HepG2 (cell line): Measurements from ENCODE around the gene TM9SF3. TPM values are rescaled to one million over a fixed set of nuclear protein-coding genes. Genes with fewer than 3 reads are reported as not detected.

Experiments used
- CHD2 ChIP-seq: IDR thresholded peaks from 2 replicates; pipeline ENCODE4 v1.6.1; 2011; ENCODE audit warnings: low read depth, low read length, improper control_type of control experiment
- ERF ChIP-seq: IDR thresholded peaks from 2 replicates; pipeline ENCODE4 v1.6.1; 2018; ENCODE audit warnings: missing biosample characterization, missing genetic modification reagents
- ISL2 ChIP-seq: sonication (generic); formaldehyde crosslinking; IDR thresholded peaks from 2 replicates; pipeline ENCODE4 v1.5.0; 2020; ENCODE audit warnings: missing genetic modification reagents
- KDM1A ChIP-seq: IDR thresholded peaks from 2 replicates; pipeline ENCODE4 v1.6.1; 2016; ENCODE audit warnings: missing compliant biosample characterization
- MAFG ChIP-seq: sonication (generic); formaldehyde crosslinking; IDR thresholded peaks from 2 replicates; pipeline ENCODE4 v1.5.1; 2020; ENCODE audit warnings: mild to moderate bottlenecking, missing genetic modification reagents
- NKX3-1 ChIP-seq: sonication (generic); formaldehyde crosslinking; IDR thresholded peaks from 2 replicates; pipeline ENCODE4 v1.5.0; 2020; ENCODE audit warnings: missing genetic modification reagents
- PITX1 ChIP-seq: sonication (generic); formaldehyde crosslinking; IDR thresholded peaks from 2 replicates; pipeline ENCODE4 v1.5.1; 2020; ENCODE audit warnings: mild to moderate bottlenecking, missing genetic modification reagents
- REL ChIP-seq: sonication (generic); formaldehyde crosslinking; conservative IDR thresholded peaks from 2 replicates; pipeline ENCODE4 v1.8.0; 2022; ENCODE audit warnings: mild to moderate bottlenecking, missing genetic modification reagents, moderate library complexity
- SP1 ChIP-seq, 2 experiments: fragments of 450-650 bp in 1 of 2; sonication (generic) in 1 of 2; formaldehyde crosslinking in 1 of 2; IDR thresholded peaks; 2 replicates each; pipeline versions ENCODE4 v1.4.0 to v1.6.1; 2016 to 2020; ENCODE audit warnings: missing genetic modification reagents in 1 of 2
- ZFX ChIP-seq: sonication (generic); formaldehyde crosslinking; IDR thresholded peaks from 2 replicates; pipeline ENCODE4 v1.4.0; 2020; ENCODE audit warnings: mild to moderate bottlenecking, low read depth, missing genetic modification reagents, moderate library complexity
- ZNF558 ChIP-seq: sonication (generic); formaldehyde crosslinking; IDR thresholded peaks from 2 replicates; pipeline ENCODE4 v1.9.0; 2022; ENCODE audit warnings: mild to moderate bottlenecking, missing genetic modification reagents, borderline replicate concordance
- ZNF790 ChIP-seq: sonication (generic); formaldehyde crosslinking; IDR thresholded peaks from 2 replicates; pipeline ENCODE4 v1.8.0; 2022; ENCODE audit warnings: missing genetic modification reagents, mild to moderate bottlenecking, borderline replicate concordance
- ZNF841 ChIP-seq: sonication (generic); formaldehyde crosslinking; IDR thresholded peaks from 2 replicates; pipeline ENCODE4 v1.8.1; 2023; ENCODE audit warnings: missing genetic modification reagents, borderline replicate concordance
- polyA plus RNA-seq, 8 experiments: library from polyadenylated mRNA; depleted of rRNA in 3 of 8; stranded (reverse) in 7 of 8; unstranded in 1 of 8; fragments of >200 nt; fragmentation: Illumina TruSeq in 4 of 8; extraction: Trizol in 4 of 8; gene quantifications; 2 replicates each; pipeline versions ENCODE4 v1.2.1 to v1.2.3, GENCODE V29; 2011 to 2016; ENCODE audit warnings: low read depth in 4 of 8, missing spikeins in 1 of 8, mixed read lengths in 1 of 8; ENCODE audit not compliant: insufficient read depth in 1 of 8
- total RNA-seq, 5 experiments: library from RNA; depleted of rRNA; stranded (reverse); fragments of >200 nt; fragmentation: Illumina TruSeq; extraction: Trizol; gene quantifications; 2 replicates each; pipeline ENCODE4 v1.2.3, GENCODE V29; 2016; ENCODE audit warnings: low read depth in 1 of 5
- TF ChIP-seq, protein P1 (sequence below): sonication (generic); formaldehyde crosslinking; IDR thresholded peaks from 2 replicates; pipeline ENCODE4 v1.4.0; 2020; ENCODE audit warnings: missing genetic modification reagents
- TF ChIP-seq, protein P2 (sequence below): sonication (generic); formaldehyde crosslinking; IDR thresholded peaks from 2 replicates; pipeline ENCODE4 v1.5.1; 2020; ENCODE audit warnings: mild to moderate bottlenecking, missing genetic modification reagents, moderate library complexity

Gene TM9SF3
- total and polyA plus RNA-seq, 2 of the 13 experiments (the other 11 are each of a cell fraction or from before 2014, with no cell fraction given): 43.8 to 120 TPM

DNA sequence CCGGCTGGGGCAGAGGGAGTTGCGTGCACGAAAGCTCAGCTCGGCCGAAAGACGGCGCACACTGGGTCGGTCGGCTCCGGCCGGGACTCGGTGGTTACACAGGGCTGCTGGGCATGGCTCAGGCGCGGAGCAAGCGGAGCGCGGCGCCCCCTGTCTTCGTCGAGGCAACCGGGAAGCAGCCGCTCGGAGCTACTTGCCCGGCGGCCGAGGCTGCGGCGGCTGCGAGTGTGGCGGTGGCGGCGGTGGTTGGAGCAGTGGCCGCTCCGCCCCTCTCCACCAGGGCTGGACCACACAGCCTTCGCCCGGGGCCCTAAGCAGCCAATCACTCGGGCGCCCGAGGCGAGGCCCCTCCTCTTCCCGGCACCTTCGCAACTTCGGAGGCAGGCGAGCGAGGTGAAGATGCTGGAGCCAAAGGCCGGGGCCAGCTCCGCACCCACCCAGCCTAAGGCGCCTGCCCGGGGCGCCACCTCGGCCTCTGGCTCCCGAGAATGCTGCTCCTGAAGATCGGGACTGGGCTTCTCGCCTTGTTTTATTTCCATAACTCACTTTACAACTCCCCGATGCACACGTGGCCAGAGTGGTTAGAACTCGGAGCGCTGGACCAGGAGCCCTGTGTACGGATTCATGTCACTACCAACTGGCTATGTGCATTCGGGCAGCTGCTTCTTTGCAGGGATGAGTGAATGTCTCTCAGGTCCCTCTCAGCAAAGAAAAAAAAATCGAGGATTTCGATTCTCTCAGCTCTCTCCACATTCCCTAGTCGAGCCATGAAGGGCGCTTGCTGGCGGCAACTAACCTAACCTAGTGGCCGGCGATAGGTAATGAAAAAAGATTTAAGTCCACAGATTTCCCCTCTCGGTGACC is 72.9 kb downstream of the TM9SF3 start, which contains the start of gene TLL2 (continued):
- TF ChIP-seq, protein P1, sequence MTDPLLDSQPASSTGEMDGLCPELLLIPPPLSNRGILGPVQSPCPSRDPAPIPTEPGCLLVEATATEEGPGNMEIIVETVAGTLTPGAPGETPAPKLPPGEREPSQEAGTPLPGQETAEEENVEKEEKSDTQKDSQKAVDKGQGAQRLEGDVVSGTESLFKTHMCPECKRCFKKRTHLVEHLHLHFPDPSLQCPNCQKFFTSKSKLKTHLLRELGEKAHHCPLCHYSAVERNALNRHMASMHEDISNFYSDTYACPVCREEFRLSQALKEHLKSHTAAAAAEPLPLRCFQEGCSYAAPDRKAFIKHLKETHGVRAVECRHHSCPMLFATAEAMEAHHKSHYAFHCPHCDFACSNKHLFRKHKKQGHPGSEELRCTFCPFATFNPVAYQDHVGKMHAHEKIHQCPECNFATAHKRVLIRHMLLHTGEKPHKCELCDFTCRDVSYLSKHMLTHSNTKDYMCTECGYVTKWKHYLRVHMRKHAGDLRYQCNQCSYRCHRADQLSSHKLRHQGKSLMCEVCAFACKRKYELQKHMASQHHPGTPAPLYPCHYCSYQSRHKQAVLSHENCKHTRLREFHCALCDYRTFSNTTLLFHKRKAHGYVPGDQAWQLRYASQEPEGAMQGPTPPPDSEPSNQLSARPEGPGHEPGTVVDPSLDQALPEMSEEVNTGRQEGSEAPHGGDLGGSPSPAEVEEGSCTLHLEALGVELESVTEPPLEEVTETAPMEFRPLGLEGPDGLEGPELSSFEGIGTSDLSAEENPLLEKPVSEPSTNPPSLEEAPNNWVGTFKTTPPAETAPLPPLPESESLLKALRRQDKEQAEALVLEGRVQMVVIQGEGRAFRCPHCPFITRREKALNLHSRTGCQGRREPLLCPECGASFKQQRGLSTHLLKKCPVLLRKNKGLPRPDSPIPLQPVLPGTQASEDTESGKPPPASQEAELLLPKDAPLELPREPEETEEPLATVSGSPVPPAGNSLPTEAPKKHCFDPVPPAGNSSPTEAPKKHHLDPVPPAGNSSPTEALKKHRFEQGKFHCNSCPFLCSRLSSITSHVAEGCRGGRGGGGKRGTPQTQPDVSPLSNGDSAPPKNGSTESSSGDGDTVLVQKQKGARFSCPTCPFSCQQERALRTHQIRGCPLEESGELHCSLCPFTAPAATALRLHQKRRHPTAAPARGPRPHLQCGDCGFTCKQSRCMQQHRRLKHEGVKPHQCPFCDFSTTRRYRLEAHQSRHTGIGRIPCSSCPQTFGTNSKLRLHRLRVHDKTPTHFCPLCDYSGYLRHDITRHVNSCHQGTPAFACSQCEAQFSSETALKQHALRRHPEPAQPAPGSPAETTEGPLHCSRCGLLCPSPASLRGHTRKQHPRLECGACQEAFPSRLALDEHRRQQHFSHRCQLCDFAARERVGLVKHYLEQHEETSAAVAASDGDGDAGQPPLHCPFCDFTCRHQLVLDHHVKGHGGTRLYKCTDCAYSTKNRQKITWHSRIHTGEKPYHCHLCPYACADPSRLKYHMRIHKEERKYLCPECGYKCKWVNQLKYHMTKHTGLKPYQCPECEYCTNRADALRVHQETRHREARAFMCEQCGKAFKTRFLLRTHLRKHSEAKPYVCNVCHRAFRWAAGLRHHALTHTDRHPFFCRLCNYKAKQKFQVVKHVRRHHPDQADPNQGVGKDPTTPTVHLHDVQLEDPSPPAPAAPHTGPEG (CRISPR knock-in tag): peak; percentile 66; the same call in 1 of the 2 replicates
- TF ChIP-seq SP1 (IDR thresholded peaks at IDR 0.05) (no peak), SP1 (CRISPR knock-in tag; IDR thresholded peaks at IDR 0.05) (peak; percentile 58), NKX3-1 (peak; percentile 84), REL (CRISPR knock-in tag) (peak; percentile 74; the same call in 1 of the 2 replicates), KDM1A (CRISPR knock-in tag) (peak; percentile 9; the same call in 1 of the 2 replicates), CHD2 (no peak), ISL2 (CRISPR knock-in tag) (peak; percentile 78), MAFG (CRISPR knock-in tag) (no peak), ZFX (peak; percentile 38), PITX1 (CRISPR knock-in tag) (no peak; the same call in 1 of the 2 replicates), ZNF790 (CRISPR knock-in tag) (no peak), ZNF841 (CRISPR knock-in tag) (0 out of 2 replicates have a peak, but pooled peaks have one; percentile 52), ZNF558 (CRISPR knock-in tag) (peak; percentile 65; the same call in 1 of the 2 replicates), ERF (peak; percentile 60; the same call in 1 of the 2 replicates)
- TF ChIP-seq, protein P2, sequence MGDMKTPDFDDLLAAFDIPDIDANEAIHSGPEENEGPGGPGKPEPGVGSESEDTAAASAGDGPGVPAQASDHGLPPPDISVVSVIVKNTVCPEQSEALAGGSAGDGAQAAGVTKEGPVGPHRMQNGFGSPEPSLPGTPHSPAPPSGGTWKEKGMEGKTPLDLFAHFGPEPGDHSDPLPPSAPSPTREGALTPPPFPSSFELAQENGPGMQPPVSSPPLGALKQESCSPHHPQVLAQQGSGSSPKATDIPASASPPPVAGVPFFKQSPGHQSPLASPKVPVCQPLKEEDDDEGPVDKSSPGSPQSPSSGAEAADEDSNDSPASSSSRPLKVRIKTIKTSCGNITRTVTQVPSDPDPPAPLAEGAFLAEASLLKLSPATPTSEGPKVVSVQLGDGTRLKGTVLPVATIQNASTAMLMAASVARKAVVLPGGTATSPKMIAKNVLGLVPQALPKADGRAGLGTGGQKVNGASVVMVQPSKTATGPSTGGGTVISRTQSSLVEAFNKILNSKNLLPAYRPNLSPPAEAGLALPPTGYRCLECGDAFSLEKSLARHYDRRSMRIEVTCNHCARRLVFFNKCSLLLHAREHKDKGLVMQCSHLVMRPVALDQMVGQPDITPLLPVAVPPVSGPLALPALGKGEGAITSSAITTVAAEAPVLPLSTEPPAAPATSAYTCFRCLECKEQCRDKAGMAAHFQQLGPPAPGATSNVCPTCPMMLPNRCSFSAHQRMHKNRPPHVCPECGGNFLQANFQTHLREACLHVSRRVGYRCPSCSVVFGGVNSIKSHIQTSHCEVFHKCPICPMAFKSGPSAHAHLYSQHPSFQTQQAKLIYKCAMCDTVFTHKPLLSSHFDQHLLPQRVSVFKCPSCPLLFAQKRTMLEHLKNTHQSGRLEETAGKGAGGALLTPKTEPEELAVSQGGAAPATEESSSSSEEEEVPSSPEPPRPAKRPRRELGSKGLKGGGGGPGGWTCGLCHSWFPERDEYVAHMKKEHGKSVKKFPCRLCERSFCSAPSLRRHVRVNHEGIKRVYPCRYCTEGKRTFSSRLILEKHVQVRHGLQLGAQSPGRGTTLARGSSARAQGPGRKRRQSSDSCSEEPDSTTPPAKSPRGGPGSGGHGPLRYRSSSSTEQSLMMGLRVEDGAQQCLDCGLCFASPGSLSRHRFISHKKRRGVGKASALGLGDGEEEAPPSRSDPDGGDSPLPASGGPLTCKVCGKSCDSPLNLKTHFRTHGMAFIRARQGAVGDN (CRISPR knock-in tag): peak; percentile 94
